Brain microvascular endothelial cell (primary cell): Measurements from ENCODE around the gene FMN2.

Experiments used
- DNase-seq: peaks from one replicate; pipeline ENCODE4 v3.0.0-alpha.2; 2020
- H3K27ac ChIP-seq: fragments of 250-450 bp; sonication (Bioruptor Pico); 2 replicates; pipeline ENCODE4 v1.5.1; 2020; ENCODE audit warnings: mild to moderate bottlenecking, moderate library complexity
- H3K27me3 ChIP-seq: fragments of 250-450 bp; sonication (Bioruptor Pico); replicated peaks from 2 replicates; pipeline ENCODE4 v1.5.1; 2020; ENCODE audit warnings: mild to moderate bottlenecking
- H3K36me3 ChIP-seq: fragments of 250-450 bp; sonication (Bioruptor Pico); replicated peaks from 2 replicates; pipeline ENCODE4 v1.5.1; 2020; ENCODE audit warnings: mild to moderate bottlenecking
- H3K4me3 ChIP-seq: 2 replicates; pipeline ENCODE4 v1.5.1; 2011; ENCODE audit warnings: low read depth, mild to moderate bottlenecking, control low read depth, low read length, moderate library complexity
- in situ Hi-C: cut with HindIII; loops from 2 replicates; pipeline ENCODE4 v1.10.0; 2017; ENCODE audit warnings: low sequenced_read_pairs, low pct_ligation_motif_present
- TF ChIP-seq, protein P1 (sequence below): IDR thresholded peaks from 2 replicates; pipeline ENCODE4 v1.5.1; 2011; ENCODE audit warnings: low read depth, mild to moderate bottlenecking, moderate library complexity, low read length, control low read depth, inconsistent platforms; ENCODE audit errors: missing control alignments

FMN2 gene

DNA sequence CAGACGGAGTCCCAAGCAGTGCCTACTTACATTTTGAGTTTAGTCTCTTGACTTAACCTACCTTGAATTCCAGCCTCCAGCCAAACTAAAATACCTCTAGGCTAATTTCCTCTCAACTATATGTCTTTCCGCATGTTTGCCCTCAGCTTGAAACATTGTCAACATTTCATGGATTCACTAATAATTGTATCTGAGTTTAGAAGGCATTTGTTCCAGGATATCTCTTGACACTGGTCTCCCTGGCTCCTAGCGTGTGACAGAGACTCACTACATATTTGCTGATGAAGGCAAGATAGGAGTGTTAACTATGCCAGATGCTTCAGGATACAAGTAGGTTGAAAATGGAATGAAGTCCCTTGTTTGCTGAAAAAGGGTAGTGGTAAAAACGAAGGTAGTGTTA, 384.1 kb downstream of the FMN2 start:
- no peak overlapping the region for H3K27ac ChIP-seq
- in situ Hi-C loops = no loop called here
- DNase-seq = no peak
- no peaks in the 10 kb centered on the region for H3K27me3 ChIP-seq
- TF ChIP-seq, protein P1, sequence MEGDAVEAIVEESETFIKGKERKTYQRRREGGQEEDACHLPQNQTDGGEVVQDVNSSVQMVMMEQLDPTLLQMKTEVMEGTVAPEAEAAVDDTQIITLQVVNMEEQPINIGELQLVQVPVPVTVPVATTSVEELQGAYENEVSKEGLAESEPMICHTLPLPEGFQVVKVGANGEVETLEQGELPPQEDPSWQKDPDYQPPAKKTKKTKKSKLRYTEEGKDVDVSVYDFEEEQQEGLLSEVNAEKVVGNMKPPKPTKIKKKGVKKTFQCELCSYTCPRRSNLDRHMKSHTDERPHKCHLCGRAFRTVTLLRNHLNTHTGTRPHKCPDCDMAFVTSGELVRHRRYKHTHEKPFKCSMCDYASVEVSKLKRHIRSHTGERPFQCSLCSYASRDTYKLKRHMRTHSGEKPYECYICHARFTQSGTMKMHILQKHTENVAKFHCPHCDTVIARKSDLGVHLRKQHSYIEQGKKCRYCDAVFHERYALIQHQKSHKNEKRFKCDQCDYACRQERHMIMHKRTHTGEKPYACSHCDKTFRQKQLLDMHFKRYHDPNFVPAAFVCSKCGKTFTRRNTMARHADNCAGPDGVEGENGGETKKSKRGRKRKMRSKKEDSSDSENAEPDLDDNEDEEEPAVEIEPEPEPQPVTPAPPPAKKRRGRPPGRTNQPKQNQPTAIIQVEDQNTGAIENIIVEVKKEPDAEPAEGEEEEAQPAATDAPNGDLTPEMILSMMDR = no peak
- no peaks in the 10 kb centered on the region for H3K36me3 ChIP-seq
- no peak overlapping the region for H3K4me3 ChIP-seq

DNA sequence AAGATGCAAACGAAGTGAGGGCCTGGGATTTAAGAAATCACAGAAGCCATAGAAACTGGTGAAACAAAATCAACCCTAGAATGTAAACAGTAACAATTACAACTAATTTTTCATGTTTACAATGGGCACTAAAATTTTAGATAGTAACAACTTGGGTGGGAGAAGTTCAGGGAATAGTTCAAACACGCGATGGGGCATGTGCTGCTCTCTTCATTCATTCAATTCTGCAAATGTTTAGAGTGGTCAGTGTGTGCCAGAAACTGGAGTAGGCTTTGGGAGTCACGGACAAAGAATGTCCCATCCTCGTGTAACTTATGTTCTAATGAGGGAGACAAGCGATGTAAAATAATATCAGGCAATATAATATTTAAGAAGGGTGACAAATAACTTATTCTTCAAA, 386.9 kb downstream of the FMN2 start:
- TF ChIP-seq, protein P1 = no peak
- H3K36me3 ChIP-seq = no peaks in the 10 kb centered on the region
- in situ Hi-C loops = no loop called here
- no peaks in the 10 kb centered on the region for H3K27me3 ChIP-seq
- H3K27ac ChIP-seq = no peak overlapping the region
- no peak overlapping the region for H3K4me3 ChIP-seq
- DNase-seq = no peak

DNA sequence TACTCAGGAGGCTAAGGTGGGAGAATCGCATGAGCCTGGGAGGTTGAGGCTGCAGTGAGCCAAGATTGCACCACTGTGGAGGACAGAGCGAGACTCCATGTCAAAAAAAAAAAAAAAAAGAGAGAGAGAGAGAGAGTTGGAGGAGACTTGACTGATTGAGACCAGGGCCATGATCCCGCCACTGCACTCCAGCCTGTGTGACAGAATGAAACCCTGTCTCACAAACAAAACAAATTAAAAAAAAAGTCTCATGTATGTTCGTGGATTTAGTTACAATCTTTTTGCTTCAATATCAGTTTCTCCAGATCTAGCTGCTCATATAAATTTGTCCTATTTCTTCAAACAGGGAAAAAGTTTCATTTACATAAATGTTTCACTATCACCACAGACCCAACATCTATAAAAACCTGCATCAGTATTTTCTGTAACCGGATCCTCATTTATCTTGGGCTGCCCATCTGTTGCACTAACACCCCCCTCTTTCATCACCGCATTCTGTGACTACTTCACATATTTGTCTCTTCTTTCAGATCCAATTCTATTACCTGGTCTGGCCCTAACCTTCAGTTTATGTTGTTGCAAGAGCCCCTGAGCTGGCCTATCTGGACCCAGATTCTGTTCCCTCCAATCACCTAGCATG, 393.2 kb downstream of the FMN2 start:
- TF ChIP-seq, protein P1 = no peak
- H3K36me3 ChIP-seq = no peaks in the 10 kb centered on the region
- no peak overlapping the region for H3K4me3 ChIP-seq
- DNase-seq = no peak
- in situ Hi-C loops = no loop called here
- no peak overlapping the region for H3K27ac ChIP-seq
- no peaks in the 10 kb centered on the region for H3K27me3 ChIP-seq

DNA sequence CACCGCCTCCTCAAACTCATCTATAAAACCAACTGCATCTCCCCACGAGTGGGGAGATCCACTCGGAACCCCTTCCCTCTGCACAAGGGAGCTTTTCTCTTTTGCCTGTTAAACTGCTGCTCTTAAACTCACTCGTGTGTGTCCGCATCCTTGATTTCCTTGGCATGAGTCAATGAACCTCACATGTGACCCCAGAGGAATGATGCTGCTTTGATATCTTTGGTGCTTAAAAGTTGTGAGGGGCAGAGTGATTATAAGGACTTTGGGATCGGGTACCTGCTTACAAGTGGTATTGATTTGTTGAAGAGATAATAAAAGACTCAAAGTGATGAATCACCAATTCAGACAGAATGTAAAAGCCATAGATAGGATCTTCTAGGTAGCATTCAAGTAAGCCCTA, 394.9 kb downstream of the FMN2 start:
- DNase-seq = no peak
- in situ Hi-C loops = no loop called here
- Histone ChIP-seq H3K4me3 (no peak overlapping the region), H3K36me3 (no peaks in the 10 kb centered on the region), H3K27me3 (no peaks in the 10 kb centered on the region), H3K27ac (no peak overlapping the region)
- TF ChIP-seq, protein P1 = no peak

DNA sequence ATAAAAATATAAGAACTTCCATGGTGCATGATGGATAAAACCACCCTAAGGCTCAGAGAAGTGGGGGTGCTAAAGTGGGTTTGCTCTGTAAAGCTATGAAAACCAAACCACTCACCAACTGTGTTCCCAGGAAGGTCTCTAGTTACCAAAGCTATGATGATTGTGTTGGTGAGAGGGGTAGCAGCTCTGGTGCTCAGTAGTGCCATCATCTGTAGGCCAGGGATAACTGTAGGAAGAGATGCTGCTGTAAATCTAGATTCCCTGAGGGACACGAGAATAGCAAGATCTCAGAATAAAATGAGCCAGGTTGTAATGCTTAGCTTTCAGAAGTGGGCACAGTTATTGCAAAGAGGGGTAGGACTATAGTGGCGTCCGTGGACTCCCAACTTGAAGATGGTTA, 395.8 kb downstream of the FMN2 start:
- H3K27me3 ChIP-seq = no peaks in the 10 kb centered on the region
- H3K4me3 ChIP-seq = no peak overlapping the region
- in situ Hi-C loops = no loop called here
- H3K27ac ChIP-seq = no peak overlapping the region
- no peaks in the 10 kb centered on the region for H3K36me3 ChIP-seq
- TF ChIP-seq, protein P1 = peak; percentile 25
- no peak for DNase-seq

DNA sequence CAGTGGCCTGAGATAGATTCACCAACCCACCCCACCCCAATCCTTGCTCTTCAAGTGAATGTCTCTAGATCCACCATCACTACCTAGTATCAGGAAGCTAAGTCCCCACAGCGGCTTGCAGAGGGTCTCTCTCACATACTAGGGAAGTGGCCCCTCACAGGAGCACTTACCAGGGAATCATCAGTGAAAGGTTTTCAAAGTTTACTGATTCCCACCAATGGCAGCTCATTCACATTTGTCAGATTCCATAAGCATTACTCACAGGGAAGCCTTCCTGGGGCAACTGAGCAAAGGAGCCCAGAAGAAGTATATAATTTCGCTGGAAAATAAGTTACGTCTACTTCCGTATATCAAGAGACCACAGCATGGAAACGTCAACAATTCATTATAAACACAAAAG, 399.5 kb downstream of the FMN2 start:
- H3K36me3 ChIP-seq = no peaks in the 10 kb centered on the region
- no peak overlapping the region for H3K4me3 ChIP-seq
- TF ChIP-seq, protein P1 = no peak
- no peaks in the 10 kb centered on the region for H3K27me3 ChIP-seq
- H3K27ac ChIP-seq = peak overlapping the region; percentile 60
- in situ Hi-C loops = no loop called here
- peak; percentile 68 for DNase-seq
